AG09319 (cell line): ENCODE data around the gene HOXC10.

Experiments
- DNase-seq: peaks from one replicate; pipeline ENCODE4 v3.0.0-alpha.2; 2010; ENCODE audit warnings: low read depth; ENCODE audit errors: extremely low read depth
- TF ChIP-seq, protein P1 (sequence below): IDR thresholded peaks from 2 replicates; pipeline ENCODE4 v1.5.1; 2011; ENCODE audit warnings: low read depth, mild to moderate bottlenecking, inconsistent platforms, low read length, moderate library complexity

Gene HOXC10

DNA sequence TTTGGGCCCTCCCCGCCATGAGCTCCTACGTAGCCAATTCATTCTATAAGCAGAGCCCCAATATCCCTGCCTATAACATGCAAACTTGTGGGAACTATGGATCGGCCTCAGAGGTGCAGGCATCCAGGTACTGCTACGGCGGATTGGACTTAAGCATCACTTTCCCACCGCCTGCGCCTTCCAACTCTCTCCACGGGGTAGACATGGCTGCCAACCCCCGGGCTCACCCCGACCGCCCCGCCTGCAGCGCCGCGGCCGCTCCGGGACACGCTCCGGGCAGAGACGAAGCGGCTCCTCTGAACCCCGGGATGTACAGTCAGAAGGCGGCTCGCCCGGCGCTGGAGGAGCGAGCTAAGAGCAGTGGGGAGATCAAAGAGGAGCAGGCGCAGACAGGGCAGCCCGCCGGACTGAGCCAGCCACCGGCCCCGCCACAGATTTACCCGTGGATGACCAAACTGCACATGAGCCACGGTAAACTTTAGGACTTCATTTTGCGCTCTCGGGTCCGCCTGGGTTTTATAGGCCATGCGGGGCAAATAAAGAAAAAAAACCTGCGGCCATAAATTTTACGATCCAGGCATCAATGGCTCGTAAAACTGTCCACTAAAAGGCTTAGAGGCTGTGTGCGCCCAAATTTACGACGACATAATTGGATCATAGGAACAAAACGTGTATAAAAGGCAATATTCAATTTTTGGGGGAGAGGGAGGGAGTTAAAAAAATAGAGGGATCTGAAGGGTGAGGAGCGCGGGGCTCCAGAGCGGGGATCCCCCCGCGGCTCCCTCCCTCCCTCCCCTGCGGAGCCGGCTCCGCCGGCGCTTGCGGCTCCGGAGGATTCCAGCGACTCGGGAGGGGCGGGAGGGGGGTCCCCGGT lies 48.4 kb downstream of the HOXC10 start:
- no peak for DNase-seq
- TF ChIP-seq, protein P1, sequence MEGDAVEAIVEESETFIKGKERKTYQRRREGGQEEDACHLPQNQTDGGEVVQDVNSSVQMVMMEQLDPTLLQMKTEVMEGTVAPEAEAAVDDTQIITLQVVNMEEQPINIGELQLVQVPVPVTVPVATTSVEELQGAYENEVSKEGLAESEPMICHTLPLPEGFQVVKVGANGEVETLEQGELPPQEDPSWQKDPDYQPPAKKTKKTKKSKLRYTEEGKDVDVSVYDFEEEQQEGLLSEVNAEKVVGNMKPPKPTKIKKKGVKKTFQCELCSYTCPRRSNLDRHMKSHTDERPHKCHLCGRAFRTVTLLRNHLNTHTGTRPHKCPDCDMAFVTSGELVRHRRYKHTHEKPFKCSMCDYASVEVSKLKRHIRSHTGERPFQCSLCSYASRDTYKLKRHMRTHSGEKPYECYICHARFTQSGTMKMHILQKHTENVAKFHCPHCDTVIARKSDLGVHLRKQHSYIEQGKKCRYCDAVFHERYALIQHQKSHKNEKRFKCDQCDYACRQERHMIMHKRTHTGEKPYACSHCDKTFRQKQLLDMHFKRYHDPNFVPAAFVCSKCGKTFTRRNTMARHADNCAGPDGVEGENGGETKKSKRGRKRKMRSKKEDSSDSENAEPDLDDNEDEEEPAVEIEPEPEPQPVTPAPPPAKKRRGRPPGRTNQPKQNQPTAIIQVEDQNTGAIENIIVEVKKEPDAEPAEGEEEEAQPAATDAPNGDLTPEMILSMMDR, result no peak

DNA sequence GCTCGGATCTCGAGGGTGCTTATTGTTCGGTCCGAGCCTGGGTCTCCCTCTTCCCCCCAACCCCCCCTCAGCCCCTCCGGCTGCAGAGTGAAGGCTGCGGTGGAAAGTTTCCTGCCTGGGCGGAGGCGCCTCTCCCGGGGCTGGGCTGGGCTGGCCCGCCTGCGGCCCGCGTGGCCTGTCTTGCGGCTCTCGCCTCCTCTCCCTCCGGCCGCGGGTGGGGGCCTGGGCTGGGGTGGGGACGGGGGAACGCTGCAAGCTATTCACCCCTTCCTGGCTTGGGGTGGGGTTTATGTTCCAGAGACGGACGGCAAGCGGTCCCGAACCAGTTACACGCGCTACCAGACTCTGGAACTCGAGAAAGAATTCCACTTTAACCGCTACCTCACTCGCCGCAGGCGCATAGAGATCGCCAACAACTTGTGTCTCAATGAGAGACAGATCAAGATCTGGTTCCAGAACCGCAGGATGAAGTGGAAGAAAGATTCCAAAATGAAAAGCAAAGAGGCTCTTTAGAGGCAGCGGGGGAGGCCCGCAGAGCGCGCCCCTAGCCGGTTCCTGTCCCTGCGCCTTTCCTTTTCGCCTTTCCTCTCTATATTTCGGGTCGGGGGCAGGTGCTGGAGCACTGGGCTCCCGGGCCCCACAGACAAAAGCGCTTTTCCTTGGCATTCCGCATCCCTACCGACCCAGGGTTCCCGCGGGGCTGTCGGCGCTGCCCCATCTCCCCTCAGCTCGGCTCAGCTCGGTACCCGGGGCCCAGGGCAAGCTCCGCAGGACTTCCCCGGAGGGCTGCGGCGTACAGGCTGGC lies 49.2 kb downstream of the HOXC10 start:
- no peak for DNase-seq
- TF ChIP-seq, protein P1, result no peak

DNA sequence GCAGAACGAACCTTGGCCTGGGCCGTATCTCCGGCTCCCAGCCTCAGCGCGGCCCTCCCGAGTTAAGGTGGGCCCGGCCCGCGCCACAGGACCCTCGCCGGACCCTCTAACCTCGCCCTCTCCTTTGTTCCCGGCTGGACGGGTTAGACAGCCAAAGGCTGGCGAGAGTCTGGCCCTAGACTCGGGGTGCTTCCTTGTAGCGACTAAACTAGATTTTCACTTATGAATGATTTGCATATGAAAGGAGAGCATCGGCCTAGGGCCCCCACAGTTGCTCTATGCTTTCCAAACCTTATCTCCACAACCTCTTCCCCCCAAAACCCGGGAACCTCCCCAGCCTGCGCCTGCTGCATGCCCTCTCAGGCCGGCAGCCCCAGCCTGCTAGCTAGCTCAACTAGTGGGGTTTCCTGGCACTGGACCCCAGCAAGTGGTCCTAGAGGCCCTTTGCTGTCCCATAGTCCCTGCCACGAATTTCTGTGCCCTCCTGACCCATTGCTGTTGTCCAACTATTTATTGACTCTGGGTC lies 49.9 kb downstream of the HOXC10 start:
- no peak for DNase-seq
- TF ChIP-seq, protein P1, result no peak

DNA sequence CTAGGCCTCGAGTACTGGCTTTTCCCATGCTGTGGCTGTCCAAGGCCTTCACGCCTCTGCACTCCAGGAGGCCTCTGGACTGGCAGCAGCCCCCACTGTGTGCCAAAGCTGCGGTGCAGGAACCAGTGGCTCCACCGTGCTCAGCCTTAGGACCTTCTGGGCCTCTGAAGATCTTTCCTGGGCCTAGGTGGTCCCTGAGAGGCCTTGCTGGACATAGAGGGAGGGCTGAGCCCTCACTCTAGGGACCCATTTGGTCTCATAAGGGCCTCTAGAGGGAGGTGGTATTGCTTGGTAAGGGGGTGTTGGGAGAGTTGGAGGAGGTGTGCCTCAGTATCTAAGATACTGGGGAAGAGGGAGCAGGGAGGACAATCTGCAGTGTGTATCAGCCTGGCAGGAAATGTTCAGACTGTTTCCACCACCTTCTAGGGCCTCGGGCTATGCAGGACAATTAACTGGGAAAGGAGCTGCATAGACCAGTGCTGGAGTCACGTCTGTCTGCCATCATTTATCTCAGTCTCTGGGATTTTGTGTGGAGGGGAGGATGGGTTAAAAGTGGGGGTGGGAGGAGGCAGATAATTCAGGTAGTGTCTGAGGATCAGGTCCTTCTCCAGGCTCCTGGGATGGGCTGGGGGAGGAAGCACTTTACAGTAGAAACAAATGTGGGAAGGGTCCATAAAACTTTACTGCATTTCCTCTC lies 50.8 kb downstream of the HOXC10 start:
- TF ChIP-seq, protein P1, result no peak
- DNase-seq, result no peak

DNA sequence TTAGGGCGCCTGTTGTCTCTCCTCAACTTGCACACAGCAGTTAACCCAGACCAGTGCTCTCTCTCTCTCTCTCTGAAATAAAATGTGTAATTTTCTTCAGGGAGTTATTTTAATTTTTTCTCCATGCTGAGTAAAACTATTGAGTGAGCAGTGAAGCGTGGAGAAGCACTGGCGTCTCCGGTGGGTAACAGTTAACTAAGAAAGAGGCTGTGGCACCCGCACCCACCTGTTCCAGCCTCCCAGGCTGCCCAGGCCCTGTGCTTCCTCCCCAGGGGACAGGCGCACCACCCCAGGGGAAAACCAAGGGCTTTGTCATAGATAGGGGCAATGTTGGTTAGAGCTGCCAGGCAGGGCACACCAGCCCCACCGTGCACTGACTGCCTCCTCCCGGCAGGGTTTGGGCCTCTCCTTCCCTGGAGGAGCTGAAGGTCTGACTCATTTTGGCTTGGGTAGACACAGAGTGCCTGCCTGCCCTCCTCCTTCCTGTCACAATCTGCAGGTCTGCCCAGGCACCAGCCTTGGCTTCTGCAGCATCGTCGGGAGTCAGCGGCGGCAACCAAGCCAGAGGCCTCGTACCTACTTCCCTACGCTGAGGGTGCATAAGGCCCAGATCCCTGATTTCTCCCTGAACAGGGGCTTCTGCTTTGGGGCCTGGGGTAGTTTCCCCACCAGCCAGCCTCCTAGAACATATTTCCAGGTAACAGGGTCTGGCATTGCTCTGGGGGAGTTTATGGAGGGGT lies 51.8 kb downstream of the HOXC10 start:
- DNase-seq, result no peak
- TF ChIP-seq, protein P1, result no peak

DNA sequence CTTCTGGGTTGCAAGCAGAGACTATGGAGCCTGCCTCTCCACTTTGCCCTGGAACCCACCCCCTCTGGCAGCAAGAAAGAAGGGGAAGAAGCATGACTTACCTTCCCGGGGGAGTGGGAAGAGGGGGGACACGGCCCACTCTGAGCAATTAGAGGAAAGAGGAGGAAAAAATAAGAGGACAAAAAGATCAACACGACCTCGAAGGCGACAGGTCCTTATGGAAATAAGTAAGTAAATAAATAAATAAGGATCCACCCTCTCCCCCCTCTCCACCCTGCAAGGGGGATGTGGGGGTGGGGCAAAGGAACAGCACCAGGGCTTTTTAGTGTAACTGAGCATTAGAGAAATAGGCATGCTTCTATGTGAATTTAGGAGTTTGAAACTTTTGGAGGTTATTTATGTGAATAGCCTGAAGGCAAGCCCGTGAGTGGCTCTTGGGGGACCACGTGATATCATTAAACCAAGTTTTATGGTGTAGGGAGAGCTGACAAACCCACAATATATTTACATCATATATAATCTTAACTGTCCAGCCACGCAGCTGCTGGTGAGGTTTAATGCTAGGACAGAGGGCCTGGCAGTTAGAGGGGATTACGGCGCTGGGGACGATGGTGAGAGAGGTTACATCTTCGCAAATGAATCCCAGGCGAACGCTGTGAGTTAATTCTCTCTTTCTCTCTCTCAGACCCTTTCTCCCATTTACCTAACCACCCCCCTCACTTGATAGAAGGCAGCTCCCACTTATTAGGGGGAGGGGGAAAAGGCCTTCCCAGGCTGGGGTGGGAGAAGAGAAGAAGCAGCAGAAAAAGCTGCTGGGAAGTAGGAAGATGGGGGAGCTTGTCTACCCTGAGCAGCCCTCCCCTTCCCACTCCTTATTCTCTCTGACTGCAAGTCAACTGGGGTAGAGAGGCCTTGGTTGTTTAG lies 52.7 kb downstream of the HOXC10 start:
- no peak for DNase-seq
- TF ChIP-seq, protein P1, result no peak
